ENCODE results near the gene CD207.
"Not testable (repeated sequence)": the region's sequence is repeated elsewhere in the genome, so short reads cannot be mapped to it uniquely, and the experiment has no call there.

The CD207 gene

GRCh38 chr2:70829916-70830315 is 5.7 kb downstream of the CD207 start:
- no peak for DNase-seq (ENCODE audit: extremely low read depth in 1 of 2, low read depth in 1 of 2)

DNA sequence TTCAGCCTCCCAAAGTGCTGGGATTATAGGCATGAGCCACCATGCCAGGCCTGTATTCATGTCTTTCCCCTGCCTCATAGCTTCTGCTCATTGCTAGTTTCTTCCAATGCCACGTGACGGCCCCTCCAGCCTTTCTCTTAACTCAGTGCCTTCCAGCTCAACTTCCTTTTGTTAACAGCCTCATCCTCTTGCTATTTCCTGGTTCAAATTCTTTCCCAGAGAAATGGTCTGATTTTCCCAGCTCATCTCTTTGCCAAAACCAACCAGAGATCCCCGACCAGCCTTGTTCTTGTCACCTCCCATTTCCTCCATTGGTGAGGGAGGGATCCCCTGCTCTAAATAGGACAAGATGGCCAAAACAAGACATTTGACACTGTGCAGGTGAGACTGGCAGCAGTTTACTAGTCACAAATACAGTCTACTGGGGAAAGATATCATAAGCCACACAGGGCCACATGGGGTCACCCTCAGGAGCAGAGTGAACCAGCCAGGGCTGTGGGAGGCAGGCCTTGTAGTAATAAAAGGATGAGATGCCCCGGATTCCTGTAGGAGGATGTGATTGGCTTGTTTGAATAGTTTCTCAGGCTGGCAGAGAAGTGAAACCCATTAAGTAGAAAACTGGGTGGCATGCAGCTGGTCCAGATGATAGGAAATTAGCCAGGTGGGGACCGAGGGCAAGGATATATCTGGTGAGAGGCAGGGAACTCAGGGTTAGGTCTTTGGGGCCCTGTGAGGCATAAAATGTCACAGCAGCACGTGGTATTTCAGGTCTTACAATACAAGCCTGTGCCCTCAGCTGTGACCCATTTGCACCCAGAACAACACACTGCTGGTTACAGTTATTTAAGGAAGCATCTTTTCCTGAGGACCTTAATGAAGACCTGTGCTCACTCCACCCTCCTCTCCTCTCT is 6.4 kb downstream of the CD207 start:
- DNase-seq (ENCODE audit: extremely low read depth in 1 of 2, low read depth in 1 of 2), result no peak

GRCh38 chr2:70828115-70828514 is 7.5 kb downstream of the CD207 start:
- DNase-seq (ENCODE audit: extremely low read depth in 1 of 2, low read depth in 1 of 2), result no peak

GRCh38 chr2:70827388-70827787 is 8.2 kb downstream of the CD207 start:
- DNase-seq (ENCODE audit: extremely low read depth in 1 of 2, low read depth in 1 of 2), result no peak

DNA sequence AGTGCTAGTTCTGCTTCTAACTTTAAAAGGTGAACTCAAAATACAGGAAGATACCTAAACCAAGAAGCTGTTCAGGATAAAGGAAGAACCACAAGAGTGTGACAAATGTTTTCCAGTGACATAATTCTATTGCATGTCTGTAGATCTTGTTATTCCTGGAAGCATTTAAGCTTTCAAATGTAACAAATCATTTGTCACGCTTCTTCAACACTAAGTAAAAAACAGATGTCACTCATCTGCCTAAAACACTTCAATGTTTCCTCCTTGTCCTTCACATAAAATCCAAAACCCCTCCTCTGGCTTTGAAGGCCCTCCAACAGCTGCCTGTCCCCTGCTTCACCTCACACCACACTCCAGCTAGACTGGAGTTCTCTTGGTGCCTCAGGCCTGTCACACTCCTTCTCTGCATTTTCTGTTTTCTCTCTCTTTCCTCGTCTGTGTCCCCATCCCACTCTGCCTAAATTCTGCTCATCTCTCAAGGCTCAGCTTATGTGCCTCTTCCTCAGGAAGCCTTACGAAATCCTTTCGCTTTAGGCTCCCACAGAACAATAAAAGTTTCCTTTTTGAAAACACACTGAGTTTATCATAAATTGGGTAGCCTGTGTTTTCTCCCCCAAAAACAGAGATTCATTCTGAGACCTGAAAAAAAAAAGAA is 8.8 kb downstream of the CD207 start:
- no peak for DNase-seq (ENCODE audit: extremely low read depth in 1 of 2, low read depth in 1 of 2)

GRCh38 chr2:70823249-70823648 is 12.4 kb downstream of the CD207 start:
- no peak for DNase-seq (ENCODE audit: extremely low read depth in 1 of 2, low read depth in 1 of 2)

DNA sequence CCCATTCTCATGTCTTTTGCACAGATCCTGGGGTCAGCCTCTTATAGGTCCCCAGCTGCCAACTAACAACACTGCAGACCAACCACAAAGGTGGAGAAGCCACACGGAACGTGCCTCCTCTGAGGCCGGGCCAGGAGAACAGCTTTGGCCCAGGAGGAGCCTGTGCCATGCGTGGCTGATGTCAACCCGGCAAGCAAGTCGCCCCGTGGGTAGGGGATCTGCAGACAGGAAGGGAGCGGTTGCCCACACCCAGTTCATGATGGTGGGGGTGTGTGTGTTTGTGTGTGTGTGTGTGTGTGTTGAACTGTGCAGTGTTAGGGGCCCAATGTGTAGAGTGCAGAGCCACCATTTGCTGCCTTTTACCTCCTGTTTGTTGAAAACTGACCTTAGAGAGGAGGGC is 12.8 kb downstream of the CD207 start:
- no peak for DNase-seq (ENCODE audit: extremely low read depth in 1 of 2, low read depth in 1 of 2)

DNA sequence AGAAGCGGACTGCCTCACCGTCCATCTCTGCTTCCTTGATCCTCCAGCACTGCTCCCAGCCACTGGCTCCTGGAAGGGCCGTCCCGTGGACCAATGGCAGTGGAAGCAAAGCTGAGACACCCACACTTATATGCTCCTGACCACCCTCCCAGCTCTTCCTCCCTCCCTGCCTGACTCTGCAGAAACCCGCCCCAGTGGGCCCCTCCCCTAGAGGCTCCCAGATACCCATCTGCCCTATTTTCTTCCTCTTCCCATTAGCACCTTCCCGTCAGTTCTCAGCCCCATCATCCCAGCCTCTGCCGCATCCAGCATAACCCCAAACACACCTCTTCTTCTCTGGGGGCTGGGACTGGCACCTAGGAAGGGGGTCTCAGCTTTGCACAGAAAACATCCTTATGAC is 15.1 kb downstream of the CD207 start, which contains the start of gene CLEC4F:
TSS of gene CLEC4F (minus strand) at position 101 of the 400 bp plus-strand sequence. CDS start at position 25, 76 bp downstream.
- no peak for DNase-seq (ENCODE audit: extremely low read depth in 1 of 2, low read depth in 1 of 2)

- DNase-seq (ENCODE audit: extremely low read depth in 1 of 2, low read depth in 1 of 2), result no peak
Measured at GRCh38 chr2:70817284-70817954, 18.2 kb downstream of the CD207 start.

DNA sequence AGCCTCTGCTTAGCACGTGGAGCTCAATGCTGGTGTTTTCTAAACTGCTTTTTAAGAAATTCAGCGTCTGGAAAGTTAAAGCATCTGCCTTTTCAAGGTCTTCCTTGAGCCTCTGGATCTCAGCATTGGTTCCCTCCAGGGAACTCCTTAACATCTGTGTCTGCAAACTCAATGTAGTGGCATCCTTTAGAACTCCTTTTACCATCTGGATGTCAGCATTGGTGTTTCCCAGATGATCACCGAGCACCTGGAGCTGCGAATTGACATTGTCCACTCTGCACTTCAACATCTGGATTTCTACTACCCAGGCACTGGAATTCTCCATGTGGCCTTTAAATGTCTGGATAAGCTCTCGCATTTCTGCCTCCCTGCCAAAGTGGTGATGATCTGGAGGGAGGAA is 18.9 kb downstream of the CD207 start:
- DNase-seq (ENCODE audit: extremely low read depth in 1 of 2, low read depth in 1 of 2), result no peak

DNA sequence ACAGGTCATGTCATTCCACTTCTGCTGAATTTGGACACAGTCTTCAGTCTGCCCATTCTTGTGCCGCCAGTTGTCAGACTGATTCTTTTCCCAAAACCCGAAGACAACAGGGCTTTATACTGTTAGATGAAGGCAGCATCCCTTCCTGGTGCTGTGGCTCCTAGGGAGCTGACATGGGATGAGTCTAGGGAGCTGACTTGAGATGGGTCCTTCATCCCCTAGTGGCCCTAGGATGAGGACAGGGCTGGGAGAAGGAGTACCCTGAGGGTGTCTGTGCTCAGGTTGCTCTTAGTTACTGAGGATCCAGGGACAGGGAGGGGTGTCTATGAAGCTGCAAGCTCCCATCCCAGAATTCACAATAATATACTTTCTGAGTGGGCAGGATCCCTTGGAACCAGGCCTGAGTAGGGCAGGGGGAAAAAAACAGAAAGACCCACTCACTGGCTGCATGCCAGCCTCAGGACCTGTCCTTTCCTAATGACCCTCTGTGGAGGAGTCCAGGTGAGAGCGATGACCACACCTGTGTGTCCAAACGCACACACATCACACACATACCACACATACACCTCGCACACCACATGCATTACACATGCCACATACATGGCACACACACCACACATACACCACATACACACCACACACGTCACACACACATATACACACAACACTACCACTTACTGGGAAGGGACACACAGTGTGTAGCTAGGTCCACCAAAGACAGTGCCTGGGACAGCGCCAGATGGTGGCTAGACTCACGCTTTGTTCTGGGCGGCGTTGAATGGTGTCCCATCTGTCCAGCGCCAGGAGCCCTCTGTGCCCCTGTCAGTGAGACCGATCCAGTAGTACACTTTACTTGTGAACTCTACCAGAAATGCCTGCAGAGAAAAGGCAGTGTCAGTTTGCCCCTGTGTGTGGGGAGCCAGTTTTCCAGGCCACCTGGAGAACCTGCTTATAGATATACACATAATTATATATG is 26.3 kb downstream of the CD207 start:
- DNase-seq (ENCODE audit: extremely low read depth in 1 of 2, low read depth in 1 of 2), result no peak

GRCh38 chr2:70807828-70808118 is 27.8 kb downstream of the CD207 start:
- no peak for DNase-seq (ENCODE audit: extremely low read depth in 1 of 2, low read depth in 1 of 2)

GRCh38 chr2:70807102-70807827 is 28.4 kb downstream of the CD207 start:
- DNase-seq (ENCODE audit: extremely low read depth in 1 of 2, low read depth in 1 of 2), result no peak

DNA sequence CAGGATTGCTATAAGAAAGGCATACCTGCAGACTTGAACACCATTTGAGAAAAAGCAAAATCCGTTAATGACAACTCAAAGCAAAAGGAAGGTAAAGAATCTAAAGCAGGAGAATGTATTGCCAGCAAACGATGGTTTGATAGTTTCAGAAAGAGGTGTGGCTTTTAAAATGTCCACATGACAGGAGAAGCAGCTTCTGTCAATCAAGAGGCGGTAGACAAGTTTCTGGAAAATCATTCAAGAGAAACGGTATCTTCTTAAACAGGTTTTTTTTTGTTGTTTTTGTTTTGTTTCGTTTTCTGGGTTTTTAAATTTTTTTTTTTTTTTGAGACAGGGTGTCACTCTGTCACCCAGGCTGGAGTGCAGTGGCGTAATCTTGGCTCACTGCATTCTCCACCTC is 29.0 kb downstream of the CD207 start:
- DNase-seq (ENCODE audit: extremely low read depth in 1 of 2, low read depth in 1 of 2), result no peak

DNA sequence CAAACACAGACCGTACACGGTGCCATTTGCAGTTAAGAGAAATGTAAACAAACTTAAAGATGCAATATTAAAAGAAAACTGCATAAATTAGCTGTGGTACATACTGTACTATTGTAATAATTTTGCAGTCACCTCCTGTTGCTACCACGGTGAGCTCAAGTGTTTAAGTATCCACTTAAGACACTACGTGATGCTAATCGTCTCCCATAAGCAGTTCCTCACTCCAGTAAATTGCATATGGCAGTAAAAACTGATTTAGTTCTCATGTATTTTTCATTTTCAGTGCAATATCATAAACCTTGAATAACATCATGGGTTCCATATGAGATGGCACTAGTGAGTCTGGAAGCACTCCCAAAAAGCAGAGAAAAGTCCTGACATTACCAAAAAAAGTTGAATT is 29.6 kb downstream of the CD207 start:
- DNase-seq (ENCODE audit: extremely low read depth in 1 of 2, low read depth in 1 of 2), result no peak

DNA sequence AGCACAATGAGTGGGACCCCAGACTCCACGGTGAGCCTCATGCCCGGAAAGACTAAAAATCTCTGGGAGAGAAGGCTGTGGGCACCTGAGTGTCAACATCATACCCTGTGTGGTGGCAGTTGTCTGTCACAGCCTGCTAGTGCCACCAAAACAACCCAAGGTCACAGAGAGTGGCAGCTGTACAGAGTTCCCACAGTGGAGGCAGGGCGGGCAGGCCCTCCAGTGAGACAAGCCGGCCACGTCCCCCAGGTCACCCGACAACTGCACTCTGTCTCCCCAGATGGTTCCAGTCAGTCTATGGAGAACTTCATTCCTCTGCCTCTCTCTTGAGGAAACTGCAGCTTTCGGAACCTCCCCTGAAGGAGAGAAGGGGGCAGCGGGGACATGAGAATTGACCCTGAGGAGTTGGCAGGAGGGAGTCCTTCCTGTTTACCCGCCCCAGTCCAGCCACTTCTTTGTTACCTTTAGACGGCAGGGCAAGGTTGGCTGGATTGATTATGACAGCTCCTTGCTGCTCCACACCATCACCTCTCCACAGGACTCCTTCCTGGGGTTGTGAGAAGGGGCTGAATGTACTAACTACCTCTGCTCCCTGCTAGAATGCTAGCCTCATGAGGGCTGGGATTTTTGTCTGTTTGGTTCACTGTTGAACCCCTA is 33.9 kb downstream of the CD207 start:
- DNase-seq (ENCODE audit: extremely low read depth in 1 of 2, low read depth in 1 of 2), result no peak

DNA sequence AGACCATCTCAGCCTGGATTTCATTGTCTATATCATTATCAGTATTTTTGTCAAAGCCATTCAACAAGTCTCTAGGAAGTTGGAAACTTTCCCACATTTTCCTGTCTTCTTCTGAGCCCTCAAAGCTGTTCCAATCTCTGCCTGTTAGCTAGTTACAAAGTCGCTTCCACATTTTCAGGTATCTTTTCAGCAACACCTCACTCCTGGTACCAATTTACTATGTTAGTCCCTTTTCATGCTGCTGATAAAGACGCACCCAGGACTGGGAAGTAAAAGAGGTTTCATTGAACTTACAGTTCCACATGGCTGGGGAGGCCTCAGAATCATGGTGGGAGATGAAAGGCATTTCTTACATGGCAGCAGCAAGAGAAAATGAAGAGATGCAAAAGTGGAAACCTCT is 35.9 kb downstream of the CD207 start:
- DNase-seq (ENCODE audit: extremely low read depth in 1 of 2, low read depth in 1 of 2), result no peak

DNA sequence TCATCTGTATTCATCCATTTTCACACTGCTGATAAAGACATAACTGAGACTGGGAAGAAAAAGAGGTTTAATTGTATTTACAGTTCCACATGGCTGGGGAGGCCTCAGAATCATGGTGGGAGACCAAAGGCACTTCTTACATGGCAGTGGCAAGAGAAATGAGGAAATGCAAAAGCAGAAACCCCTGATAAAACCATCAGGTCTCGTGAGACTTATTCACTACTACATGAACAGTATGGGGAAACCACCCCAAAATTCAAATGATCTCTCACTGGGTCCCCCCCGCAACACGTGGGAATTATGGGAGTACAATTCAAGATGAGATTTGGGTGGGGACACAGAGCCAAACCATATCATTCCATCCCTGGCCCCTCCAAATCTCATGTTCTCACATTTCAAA is 37.6 kb downstream of the CD207 start:
- DNase-seq (ENCODE audit: extremely low read depth in 1 of 2, low read depth in 1 of 2), result not testable (repeated sequence)

- DNase-seq (ENCODE audit: extremely low read depth in 1 of 2, low read depth in 1 of 2), result no peak
Measured at GRCh38 chr2:70797506-70797905, 38.1 kb downstream of the CD207 start.

GRCh38 chr2:70796262-70796661 is 39.4 kb downstream of the CD207 start:
- DNase-seq (ENCODE audit: extremely low read depth in 1 of 2, low read depth in 1 of 2), result no peak
